ENCODE data around the gene PRR27.

Gene PRR27

GRCh38 chr4:70153937-70154336 lies at the start of gene PRR27:
Gene PRR27 (plus strand): TSS chr4:70154237. CDS start chr4:70154376, 139 bp downstream.
- no peak for DNase-seq

- DNase-seq: no peak
These were observed 43.1 kb upstream of the PRR27 start for GRCh38 chr4:70110917-70111316.

- no peak for DNase-seq
These were observed 40.4 kb upstream of the PRR27 start for GRCh38 chr4:70113656-70114055.

GRCh38 chr4:70114096-70114495 lies 39.9 kb upstream of the PRR27 start:
- no peak for DNase-seq

- no peak for DNase-seq
These were observed 33.7 kb upstream of the PRR27 start for GRCh38 chr4:70120323-70120722.

GRCh38 chr4:70133473-70133872 lies 20.6 kb upstream of the PRR27 start:
- DNase-seq: no peak

- no peak for DNase-seq
These were observed 15.3 kb upstream of the PRR27 start for GRCh38 chr4:70138751-70139150.

GRCh38 chr4:70151271-70151670 lies 2.8 kb upstream of the PRR27 start:
- no peak for DNase-seq

GRCh38 chr4:70152088-70152487 lies 1.9 kb upstream of the PRR27 start:
- DNase-seq: no peak

GRCh38 chr4:70158576-70158975 lies 4.5 kb downstream of the PRR27 start:
- DNase-seq: no peak

- DNase-seq: no peak
These were observed 23.1 kb downstream of the PRR27 start for GRCh38 chr4:70177090-70177489.

GRCh38 chr4:70178075-70178660 lies 24.1 kb downstream of the PRR27 start:
- no peak for DNase-seq

- DNase-seq: no peak
These were observed 25.8 kb downstream of the PRR27 start for GRCh38 chr4:70179811-70180210.

- DNase-seq: no peak
These were observed 27.8 kb downstream of the PRR27 start for GRCh38 chr4:70181864-70182263.

GRCh38 chr4:70182517-70183167 lies 28.6 kb downstream of the PRR27 start:
- no peak for DNase-seq

- no peak for DNase-seq
These were observed 29.3 kb downstream of the PRR27 start for GRCh38 chr4:70183168-70183939.

GRCh38 chr4:70183940-70184246 lies 29.9 kb downstream of the PRR27 start:
- DNase-seq: no peak

GRCh38 chr4:70187216-70187615 lies 33.2 kb downstream of the PRR27 start:
- no peak for DNase-seq

- DNase-seq: no peak
These were observed 36.5 kb downstream of the PRR27 start for GRCh38 chr4:70190579-70190978.

GRCh38 chr4:70191647-70192046 lies 37.6 kb downstream of the PRR27 start:
- no peak for DNase-seq

GRCh38 chr4:70192895-70193294 lies 38.9 kb downstream of the PRR27 start:
- no peak for DNase-seq

GRCh38 chr4:70195425-70195824 lies 41.4 kb downstream of the PRR27 start, which contains the start of gene ODAM:
Gene ODAM (plus strand): TSS chr4:70195725. CDS start chr4:70196544, 819 bp downstream.
- DNase-seq: no peak

- DNase-seq: no peak
These were observed 42.8 kb downstream of the PRR27 start for GRCh38 chr4:70196857-70197256.

- no peak for DNase-seq
These were observed 43.8 kb downstream of the PRR27 start for GRCh38 chr4:70197842-70198241.
